ENCODE data around the gene PRIMA1. TPM values are rescaled to one million over a fixed set of nuclear protein-coding genes. Genes with fewer than 3 reads are reported as not detected.

Gene PRIMA1
- total RNA-seq, 2 experiments from 2014 or later = not detected

DNA sequence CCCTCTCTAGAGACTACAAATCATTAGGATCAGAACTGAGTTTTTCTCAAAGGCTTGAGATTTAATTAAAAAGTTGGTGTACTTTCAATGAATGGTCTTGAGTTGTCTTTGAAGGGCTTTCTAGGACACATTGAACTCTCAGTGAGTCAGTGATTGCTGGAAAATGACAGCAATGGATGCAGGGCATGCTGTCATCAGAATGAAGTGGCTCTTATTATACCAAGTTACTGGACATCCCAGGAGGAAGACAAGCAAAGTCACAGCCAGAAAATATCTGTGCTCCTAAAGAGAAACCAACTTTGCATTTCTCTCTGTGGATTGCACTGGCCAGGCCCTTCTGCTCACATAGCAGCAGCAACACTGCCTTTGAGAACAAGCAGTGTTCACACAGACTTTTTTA, 112.6 kb downstream of the PRIMA1 start:
- H3K27ac Mint-ChIP-seq = no peak overlapping the region
- H3K9me3 Mint-ChIP-seq = no peaks in the 10 kb centered on the region
- peaks cover 8% of the 10 kb centered on the region for H3K27me3 Mint-ChIP-seq
- no peaks in the 10 kb centered on the region for H3K4me1 Mint-ChIP-seq
- POLR2A ChIA-PET = no interaction called here
- no peaks in the 10 kb centered on the region for H3K36me3 Mint-ChIP-seq (ENCODE audit: low read depth)
- H3K4me3 Mint-ChIP-seq = no peak overlapping the region
- CTCF ChIA-PET = no interaction called here
- no peak for DNase-seq

GRCh38 chr14:93674343-93674742, 113.9 kb downstream of the PRIMA1 start:
- no peak overlapping the region for H3K27ac Mint-ChIP-seq
- H3K27me3 Mint-ChIP-seq = peaks cover 12% of the 10 kb centered on the region
- no peak for DNase-seq
- POLR2A ChIA-PET = no interaction called here
- CTCF ChIA-PET = interaction anchor here (1.0 kb wide), 1 partner anchor 43 kb away, joined by 3 read pairs; no protein-coding TSS in a partner anchor
- no peaks in the 10 kb centered on the region for H3K9me3 Mint-ChIP-seq
- no peaks in the 10 kb centered on the region for H3K36me3 Mint-ChIP-seq (ENCODE audit: low read depth)
- no peaks in the 10 kb centered on the region for H3K4me1 Mint-ChIP-seq
- no peak overlapping the region for H3K4me3 Mint-ChIP-seq

- H3K27me3 Mint-ChIP-seq = peaks cover 22% of the 10 kb centered on the region
- no peaks in the 10 kb centered on the region for H3K36me3 Mint-ChIP-seq (ENCODE audit: low read depth)
- no peak for DNase-seq
- ChIA-PET POLR2A (no interaction called here), CTCF (no interaction called here)
- no peak overlapping the region for H3K27ac Mint-ChIP-seq
- H3K4me1 Mint-ChIP-seq = no peaks in the 10 kb centered on the region
- H3K4me3 Mint-ChIP-seq = no peak overlapping the region
- peaks cover 15% of the 10 kb centered on the region for H3K9me3 Mint-ChIP-seq
These were observed 118.7 kb downstream of the PRIMA1 start for GRCh38 chr14:93669632-93670031.

Other genes starting within 250 kb of the PRIMA1 start
- not detected for gene FAM181A, start 138.9 kb upstream of the PRIMA1 start, total RNA-seq
- 10 to 100 TPM; 20.7 to 21.1 TPM for gene ASB2, start 188.1 kb upstream of the PRIMA1 start, total RNA-seq
- not detected for gene CCDC197, start 208.8 kb upstream of the PRIMA1 start, total RNA-seq
- gene OTUB2, start 237.9 kb upstream of the PRIMA1 start, total RNA-seq = 1 to 10 TPM; 2.3 to 2.4 TPM